ENCODE data around the gene SPA17.

SPA17 gene

DNA sequence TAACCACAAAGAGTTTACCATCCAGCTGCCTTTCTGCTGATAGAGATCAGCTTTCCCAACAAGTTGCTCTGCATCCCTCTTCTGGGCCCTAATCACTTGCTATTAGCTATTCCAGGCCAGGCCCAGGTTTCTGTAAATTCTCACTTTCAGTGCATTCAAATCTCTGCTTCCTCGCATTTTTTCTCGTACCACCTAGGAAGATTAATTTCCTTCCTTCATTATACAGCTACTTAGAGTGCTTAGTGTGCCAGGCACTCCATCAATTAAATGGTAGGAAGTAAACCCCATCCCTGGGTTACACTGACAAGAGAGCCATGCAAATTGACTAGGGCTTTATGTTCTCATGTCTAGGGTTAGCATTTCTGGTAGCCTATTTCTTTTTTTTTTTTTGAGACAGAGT, 9.8 kb upstream of the SPA17 start:
- no peak for DNase-seq

- no peak for DNase-seq
Observed at GRCh38 chr11:124667601-124668000, 6.1 kb upstream of the SPA17 start.

DNA sequence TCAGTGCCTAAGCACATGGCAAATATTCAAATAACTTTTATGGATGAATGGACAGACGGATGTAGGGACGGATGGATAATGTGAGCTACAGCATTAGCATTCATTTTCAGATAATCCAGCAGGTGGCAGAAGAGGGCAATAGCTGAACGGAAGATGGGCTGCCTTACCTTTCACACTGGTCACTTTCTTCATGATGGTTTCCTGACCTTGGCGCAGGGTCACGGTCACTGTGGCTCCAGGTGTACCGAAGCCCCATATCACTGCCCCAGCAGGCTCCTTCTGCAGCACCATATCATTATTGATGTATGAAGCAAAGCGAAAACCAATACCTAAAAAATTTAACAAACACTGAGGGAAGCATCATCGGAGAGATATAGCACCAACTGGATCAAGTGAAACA, 4.5 kb upstream of the SPA17 start:
- peak in 1 of 2 donors; percentile 30 for DNase-seq

GRCh38 chr11:124670732-124671131, 3.0 kb upstream of the SPA17 start:
- no peak for DNase-seq

GRCh38 chr11:124672536-124673215, 1.0 kb upstream of the SPA17 start:
- DNase-seq, result no peak

GRCh38 chr11:124674168-124674517, 439 bp downstream of the SPA17 start:
- no peak for DNase-seq

DNA sequence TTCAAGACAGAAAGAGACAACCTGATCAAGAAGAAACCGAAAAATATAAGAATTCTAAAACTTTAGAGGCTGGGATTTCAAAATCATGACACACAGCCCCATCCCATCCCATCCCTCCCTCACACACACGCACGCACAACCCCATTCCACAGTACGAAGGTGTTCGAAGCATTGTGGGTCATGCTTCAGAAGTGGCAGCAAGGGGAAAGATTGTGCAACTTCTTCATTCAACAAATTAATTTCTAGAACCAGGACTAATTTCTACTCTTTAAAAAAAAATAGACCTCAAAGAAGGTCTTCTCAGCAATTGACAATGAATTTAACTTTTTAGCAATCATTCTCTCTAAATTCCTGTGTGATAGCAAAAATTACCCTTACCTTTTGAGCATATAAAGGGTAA, 867 bp downstream of the SPA17 start:
- no peak for DNase-seq

GRCh38 chr11:124676386-124676785, 2.7 kb downstream of the SPA17 start:
- no peak for DNase-seq

DNA sequence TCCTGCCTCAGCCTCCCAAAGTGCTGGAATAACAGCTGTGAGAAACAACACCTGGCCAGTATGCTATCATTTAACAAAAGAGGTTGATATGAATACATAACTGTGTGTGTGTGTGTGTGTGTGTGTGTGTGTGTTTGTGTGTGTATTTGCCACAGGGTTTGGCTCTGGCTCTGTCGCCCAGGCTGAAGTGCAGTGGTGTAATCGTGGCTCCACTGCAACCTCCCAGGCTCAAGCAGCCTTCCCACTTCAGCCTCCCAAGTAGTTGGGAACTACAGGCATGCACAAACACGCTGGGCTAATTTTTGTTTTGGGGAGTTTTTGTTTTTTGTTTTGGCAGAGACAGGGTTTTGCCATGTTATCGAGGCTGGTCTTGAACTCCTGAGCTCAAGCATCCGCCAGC, 4.7 kb downstream of the SPA17 start:
- no peak for DNase-seq

GRCh38 chr11:124681421-124681820, 7.7 kb downstream of the SPA17 start:
- no peak for DNase-seq

DNA sequence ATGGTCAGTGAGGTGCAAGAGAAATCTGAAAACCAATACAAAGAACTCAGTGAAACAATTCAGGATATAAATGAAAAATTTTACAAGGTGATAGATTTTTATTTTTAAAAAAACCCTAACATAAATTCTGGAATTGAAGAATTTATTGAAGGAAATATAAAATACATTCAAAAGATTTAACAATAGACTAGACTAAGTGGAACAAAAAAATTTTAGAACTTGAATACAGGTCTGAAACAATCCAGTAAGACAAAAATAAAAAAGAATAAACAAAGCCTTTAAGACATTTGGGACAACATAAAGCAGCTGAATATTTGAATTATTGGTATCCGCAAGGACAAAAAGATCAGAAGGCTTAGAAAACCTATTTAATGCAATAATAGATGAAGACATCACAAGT, 8.7 kb downstream of the SPA17 start:
- no peak for DNase-seq

- DNase-seq, result no peak
Observed at GRCh38 chr11:124693142-124693541, 19.4 kb downstream of the SPA17 start.

DNA sequence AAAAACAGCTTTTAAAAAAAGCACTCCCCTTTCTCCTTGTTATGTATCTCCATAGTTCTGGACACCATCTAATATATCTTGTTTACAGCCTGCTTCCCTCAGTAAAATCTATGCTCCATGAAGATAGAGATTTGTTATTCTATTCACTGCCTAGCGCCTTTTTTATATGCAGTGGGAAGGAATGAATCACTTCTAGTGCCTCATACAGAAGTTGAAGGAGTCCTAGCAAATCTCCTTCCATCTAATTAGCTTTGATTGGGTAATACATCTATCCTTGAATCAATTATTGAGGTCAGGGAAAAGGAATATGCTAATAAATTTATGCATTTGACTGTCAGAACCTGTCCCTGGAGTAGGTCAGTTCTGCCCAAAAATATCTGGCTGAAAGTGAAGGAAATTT, 25.8 kb downstream of the SPA17 start:
- no peak for DNase-seq

- DNase-seq, result no peak
Observed at GRCh38 chr11:124700028-124700427, 26.3 kb downstream of the SPA17 start.

DNA sequence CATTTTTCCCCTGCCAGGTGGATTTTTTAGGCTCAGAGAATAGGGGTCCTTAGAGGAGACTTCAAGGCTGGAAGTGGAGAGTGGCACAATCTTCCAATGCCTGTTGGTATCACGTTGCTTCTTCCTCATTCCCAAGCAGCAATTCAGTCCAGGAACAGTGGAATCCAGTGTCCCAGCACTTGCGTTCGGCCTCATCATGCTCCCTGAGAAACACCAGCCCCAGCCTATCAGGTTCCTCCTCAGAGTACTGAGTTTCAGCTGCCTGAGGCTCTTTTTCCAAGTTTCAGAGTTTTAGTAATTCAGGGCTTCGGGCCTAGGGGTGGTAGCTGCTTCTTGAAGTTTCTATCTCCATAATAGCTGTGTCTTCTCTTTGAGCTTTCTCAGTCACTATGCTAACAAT, 34.1 kb downstream of the SPA17 start:
- DNase-seq, result no peak

DNA sequence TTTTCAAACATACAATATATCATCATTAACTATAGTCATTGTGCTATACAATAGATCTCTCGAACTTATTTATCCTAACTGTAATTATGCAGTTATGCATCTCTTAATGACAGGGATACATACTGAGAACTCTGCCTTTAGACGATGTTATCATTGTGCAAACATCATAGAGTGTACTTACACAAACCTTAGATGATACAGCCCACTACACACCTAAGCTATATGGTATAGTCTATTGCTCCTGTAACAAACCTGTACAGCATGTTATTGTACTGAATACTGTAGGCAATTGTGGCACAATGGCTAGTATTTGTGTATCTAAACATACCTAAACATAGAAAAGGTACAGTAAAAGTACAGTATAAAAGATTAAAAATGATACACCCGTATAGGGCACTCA, 38.7 kb downstream of the SPA17 start:
- DNase-seq, result no peak

DNA sequence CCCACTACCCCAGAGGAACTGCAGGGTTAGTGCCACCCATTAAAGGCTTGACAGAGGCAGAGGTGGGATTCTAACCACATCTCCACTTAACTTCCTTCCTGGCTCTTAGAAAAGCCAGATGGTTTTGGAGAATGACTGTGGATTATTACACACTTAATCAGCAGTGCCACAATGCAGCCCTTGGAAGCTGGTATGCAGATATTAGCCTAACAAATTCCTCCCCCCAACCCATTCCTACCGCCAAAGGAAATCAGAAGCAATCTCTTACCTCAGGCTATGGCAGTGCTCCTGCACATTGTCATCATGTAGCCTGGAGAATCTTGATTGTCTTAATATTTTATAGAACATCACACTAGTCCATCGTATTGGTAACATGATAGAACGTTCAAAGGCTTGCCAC, 42.9 kb downstream of the SPA17 start:
- DNase-seq, result no peak

- no peak for DNase-seq
Observed at GRCh38 chr11:124717421-124717785, 43.7 kb downstream of the SPA17 start.

GRCh38 chr11:124717786-124718651, 44.3 kb downstream of the SPA17 start:
- DNase-seq, result no peak

GRCh38 chr11:124718801-124719200, 45.1 kb downstream of the SPA17 start:
- no peak for DNase-seq

DNA sequence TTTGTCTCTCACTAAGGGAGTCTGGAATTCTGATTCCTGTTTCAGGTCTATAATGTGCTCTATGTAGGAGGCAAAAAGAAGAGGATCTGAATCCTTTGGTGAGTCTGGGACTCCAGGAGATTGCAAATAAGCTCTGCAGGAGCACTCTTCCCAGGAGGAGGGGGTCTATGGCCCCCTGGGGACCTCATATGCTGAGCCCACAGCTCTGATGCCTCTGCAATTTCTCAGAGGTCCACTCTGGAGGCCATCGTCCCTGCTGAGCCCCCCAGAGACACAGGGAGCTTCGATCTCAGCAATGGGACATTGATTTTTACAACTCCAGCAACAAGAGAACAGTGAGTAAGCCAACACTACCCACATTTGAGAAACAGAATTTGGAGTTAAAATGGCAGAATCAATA, 45.8 kb downstream of the SPA17 start:
- DNase-seq, result no peak

- DNase-seq, result no peak
Observed at GRCh38 chr11:124722176-124722575, 48.5 kb downstream of the SPA17 start.

GRCh38 chr11:124724979-124725718, 51.4 kb downstream of the SPA17 start:
- DNase-seq, result no peak

- no peak for DNase-seq
Observed at GRCh38 chr11:124725719-124726105, 52.0 kb downstream of the SPA17 start.
